Ishikawa (cell line): ENCODE data around the gene RTCA.

Experiments
- CEBPB ChIP-seq: IDR thresholded peaks from 2 replicates; pipeline ENCODE4 v1.6.1; 2012
- CREB1 ChIP-seq: IDR thresholded peaks from 2 replicates; pipeline ENCODE4 v1.6.1; 2012; ENCODE audit warnings: low read depth
- EGR1 ChIP-seq: IDR thresholded peaks from 2 replicates; pipeline ENCODE4 v1.6.1; 2012
- EP300 ChIP-seq: IDR thresholded peaks from 2 replicates; pipeline ENCODE4 v1.6.1; 2012; ENCODE audit warnings: borderline replicate concordance
- FOXM1 ChIP-seq: IDR thresholded peaks from 2 replicates; pipeline ENCODE4 v1.6.1; 2012; ENCODE audit warnings: low read depth, borderline replicate concordance
- MAX ChIP-seq: IDR thresholded peaks from 2 replicates; pipeline ENCODE4 v1.6.1; 2012
- NFIC ChIP-seq: IDR thresholded peaks from 2 replicates; pipeline ENCODE4 v1.6.1; 2012
- RAD21 ChIP-seq: IDR thresholded peaks from 2 replicates; pipeline ENCODE4 v1.6.1; 2012; ENCODE audit warnings: low read depth
- TAF1 ChIP-seq: IDR thresholded peaks from 2 replicates; pipeline ENCODE4 v1.6.1; 2012; ENCODE audit warnings: low read depth, mild to moderate bottlenecking
- TCF12 ChIP-seq: IDR thresholded peaks from 2 replicates; pipeline ENCODE4 v1.6.1; 2012; ENCODE audit warnings: low read depth
- TEAD4 ChIP-seq: IDR thresholded peaks from 2 replicates; pipeline ENCODE4 v1.6.1; 2012
- YY1 ChIP-seq: IDR thresholded peaks from 2 replicates; pipeline ENCODE4 v1.6.1; 2012; ENCODE audit warnings: low read depth
- ZBTB7A ChIP-seq: IDR thresholded peaks from 2 replicates; pipeline ENCODE4 v1.6.1; 2012; ENCODE audit warnings: low read depth
- TF ChIP-seq, protein P1 (sequence below): IDR thresholded peaks from 2 replicates; pipeline ENCODE4 v1.6.1; 2012; ENCODE audit warnings: low read depth, mild to moderate bottlenecking
- TF ChIP-seq, protein P2 (sequence below): IDR thresholded peaks from 2 replicates; pipeline ENCODE4 v1.6.1; 2012

The RTCA gene

DNA sequence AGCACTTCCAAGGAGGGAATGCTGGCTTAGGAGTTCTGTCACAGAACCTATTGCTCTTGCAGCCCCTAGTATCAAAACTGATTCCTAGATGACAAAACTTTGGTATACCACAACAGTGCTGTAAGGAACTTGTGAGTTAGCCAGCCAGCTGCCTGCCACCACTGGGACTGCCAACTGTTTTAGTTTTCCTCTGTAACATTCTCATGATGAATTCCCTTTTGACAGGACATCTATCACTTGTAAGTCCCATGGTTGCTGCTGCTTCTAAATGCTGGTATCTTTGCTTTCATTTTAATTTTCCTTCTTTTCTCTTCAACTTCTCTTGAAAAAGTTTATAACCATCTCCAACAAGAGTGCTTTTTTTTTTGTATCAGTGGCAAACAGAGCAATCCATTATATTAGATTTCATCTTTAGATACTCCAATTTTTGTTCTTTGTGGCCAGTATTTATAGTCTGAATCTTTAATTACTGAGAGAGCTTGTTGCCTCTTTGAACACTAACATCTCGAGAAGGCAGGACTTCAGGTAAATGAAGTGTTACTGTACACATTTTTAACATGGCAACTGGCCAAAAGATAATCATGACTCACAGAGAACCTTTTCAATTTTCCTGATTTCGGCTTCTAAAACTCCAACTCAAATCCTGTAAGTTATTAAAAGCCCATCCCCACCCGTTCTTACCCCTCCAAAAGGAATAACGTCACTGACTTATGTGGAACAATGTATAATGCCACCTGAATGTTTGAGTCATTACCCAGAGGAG, 36.2 kb upstream of the RTCA start:
- TF ChIP-seq TCF12 (no peak), MAX (no peak), RAD21 (no peak)
- TF ChIP-seq, protein P1, sequence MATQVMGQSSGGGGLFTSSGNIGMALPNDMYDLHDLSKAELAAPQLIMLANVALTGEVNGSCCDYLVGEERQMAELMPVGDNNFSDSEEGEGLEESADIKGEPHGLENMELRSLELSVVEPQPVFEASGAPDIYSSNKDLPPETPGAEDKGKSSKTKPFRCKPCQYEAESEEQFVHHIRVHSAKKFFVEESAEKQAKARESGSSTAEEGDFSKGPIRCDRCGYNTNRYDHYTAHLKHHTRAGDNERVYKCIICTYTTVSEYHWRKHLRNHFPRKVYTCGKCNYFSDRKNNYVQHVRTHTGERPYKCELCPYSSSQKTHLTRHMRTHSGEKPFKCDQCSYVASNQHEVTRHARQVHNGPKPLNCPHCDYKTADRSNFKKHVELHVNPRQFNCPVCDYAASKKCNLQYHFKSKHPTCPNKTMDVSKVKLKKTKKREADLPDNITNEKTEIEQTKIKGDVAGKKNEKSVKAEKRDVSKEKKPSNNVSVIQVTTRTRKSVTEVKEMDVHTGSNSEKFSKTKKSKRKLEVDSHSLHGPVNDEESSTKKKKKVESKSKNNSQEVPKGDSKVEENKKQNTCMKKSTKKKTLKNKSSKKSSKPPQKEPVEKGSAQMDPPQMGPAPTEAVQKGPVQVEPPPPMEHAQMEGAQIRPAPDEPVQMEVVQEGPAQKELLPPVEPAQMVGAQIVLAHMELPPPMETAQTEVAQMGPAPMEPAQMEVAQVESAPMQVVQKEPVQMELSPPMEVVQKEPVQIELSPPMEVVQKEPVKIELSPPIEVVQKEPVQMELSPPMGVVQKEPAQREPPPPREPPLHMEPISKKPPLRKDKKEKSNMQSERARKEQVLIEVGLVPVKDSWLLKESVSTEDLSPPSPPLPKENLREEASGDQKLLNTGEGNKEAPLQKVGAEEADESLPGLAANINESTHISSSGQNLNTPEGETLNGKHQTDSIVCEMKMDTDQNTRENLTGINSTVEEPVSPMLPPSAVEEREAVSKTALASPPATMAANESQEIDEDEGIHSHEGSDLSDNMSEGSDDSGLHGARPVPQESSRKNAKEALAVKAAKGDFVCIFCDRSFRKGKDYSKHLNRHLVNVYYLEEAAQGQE, result no peak

DNA sequence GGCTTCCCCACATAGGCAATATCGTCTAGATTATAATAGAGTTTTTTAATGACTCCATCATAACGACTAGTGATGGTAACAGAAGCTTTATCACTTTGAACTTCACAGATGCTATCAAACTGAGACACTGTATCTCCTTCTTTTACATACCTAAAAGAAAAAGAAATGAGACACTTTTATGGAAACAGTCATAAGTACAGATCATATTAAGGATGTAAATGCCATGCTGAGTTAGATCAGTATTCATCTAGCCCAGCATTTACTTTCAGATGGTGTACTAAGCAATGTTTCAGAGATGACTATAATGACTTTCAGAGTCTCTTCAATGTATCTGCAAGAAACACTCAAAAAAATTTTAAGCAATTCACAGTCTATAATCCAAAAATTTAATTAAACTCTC, 35.3 kb upstream of the RTCA start:
- TF ChIP-seq ZBTB7A, result no peak
- TF ChIP-seq, protein P1, result no peak
- TF ChIP-seq EGR1, result no peak
- no peak for TF ChIP-seq NFIC
- no peak for TF ChIP-seq TCF12
- TF ChIP-seq CREB1, result no peak
- no peak for TF ChIP-seq MAX
- TF ChIP-seq, protein P2, sequence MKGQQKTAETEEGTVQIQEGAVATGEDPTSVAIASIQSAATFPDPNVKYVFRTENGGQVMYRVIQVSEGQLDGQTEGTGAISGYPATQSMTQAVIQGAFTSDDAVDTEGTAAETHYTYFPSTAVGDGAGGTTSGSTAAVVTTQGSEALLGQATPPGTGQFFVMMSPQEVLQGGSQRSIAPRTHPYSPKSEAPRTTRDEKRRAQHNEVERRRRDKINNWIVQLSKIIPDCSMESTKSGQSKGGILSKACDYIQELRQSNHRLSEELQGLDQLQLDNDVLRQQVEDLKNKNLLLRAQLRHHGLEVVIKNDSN, result no peak
- TF ChIP-seq RAD21, result no peak
- TF ChIP-seq EP300, result no peak
- TF ChIP-seq TAF1, result no peak
- no peak for TF ChIP-seq TEAD4

DNA sequence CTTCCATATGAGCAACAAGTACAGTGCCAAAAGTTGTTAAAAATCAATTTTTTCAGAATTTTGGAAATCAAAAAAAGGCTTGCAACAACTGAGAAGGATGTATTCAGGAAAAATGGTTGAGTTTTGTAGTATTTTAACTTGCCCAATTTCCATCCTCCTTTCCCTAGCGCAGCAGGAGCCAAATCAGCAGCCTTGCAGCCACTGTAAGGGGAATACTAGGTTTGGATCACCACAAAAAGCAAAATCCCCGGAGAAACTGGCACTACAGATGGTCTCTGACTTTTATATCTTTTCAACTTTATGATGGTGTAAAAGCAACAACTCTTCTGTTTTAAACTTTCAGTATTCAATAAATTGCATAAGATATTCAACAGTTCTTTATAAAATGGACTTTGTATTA, 34.3 kb upstream of the RTCA start:
- TF ChIP-seq, protein P1, result no peak
- no peak for TF ChIP-seq TAF1
- TF ChIP-seq TCF12, result no peak

DNA sequence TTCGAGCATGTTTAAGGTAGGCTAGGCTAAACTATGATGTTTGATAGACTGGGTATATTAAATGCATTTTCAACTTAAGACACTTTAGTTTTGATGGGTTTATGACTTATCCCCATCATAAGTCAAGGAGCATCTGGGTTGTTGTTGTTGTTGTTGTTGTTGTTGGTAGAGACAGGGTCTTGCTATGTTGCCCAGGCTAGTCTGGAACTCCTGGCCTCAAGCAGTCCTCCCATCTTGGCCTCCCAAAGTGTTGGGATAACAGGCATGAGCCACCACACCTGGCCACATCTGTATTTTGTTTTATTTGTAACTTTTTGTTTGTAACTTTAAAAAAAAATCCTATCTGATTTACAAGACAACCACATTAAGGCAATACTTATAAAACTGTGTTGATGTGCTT, 33.9 kb upstream of the RTCA start:
- TF ChIP-seq EP300 (no peak), FOXM1 (no peak), CEBPB (no peak), TCF12 (no peak), MAX (no peak)

GRCh38 chr1:100234432-100234831, 31.6 kb upstream of the RTCA start:
- TF ChIP-seq CEBPB, result no peak
- TF ChIP-seq MAX, result no peak
- TF ChIP-seq, protein P1, result no peak
- TF ChIP-seq EP300, result no peak
- TF ChIP-seq TEAD4, result no peak
- TF ChIP-seq NFIC, result no peak
- TF ChIP-seq YY1, result no peak
- TF ChIP-seq TCF12, result no peak
- no peak for TF ChIP-seq FOXM1
- no peak for TF ChIP-seq RAD21
- TF ChIP-seq EGR1, result no peak
- no peak for TF ChIP-seq ZBTB7A
- no peak for TF ChIP-seq TAF1
- TF ChIP-seq, protein P2, result no peak
- TF ChIP-seq CREB1, result no peak
